Measurements from ENCODE around the gene EML6. TPM values are rescaled to one million over a fixed set of nuclear protein-coding genes. Genes with fewer than 3 reads are reported as not detected.
"Not testable (repeated sequence)": the region's sequence is repeated elsewhere in the genome, so short reads cannot be mapped to it uniquely, and the experiment has no call there.

Gene EML6
- total RNA-seq, 1 donor from 2014 or later = 2.4 TPM

- no peak for DNase-seq (ENCODE audit: low spot score)
Observed at GRCh38 chr2:54984476-54984875, 261.0 kb downstream of the EML6 start.

GRCh38 chr2:54986264-54986663 lies 262.8 kb downstream of the EML6 start:
- DNase-seq (ENCODE audit: low spot score) = no peak

- DNase-seq (ENCODE audit: low spot score) = no peak
Observed at GRCh38 chr2:54988612-54989011, 265.1 kb downstream of the EML6 start.

GRCh38 chr2:54990694-54991093 lies 267.2 kb downstream of the EML6 start:
- not testable (repeated sequence) for DNase-seq (ENCODE audit: low spot score)

- DNase-seq (ENCODE audit: low spot score) = no peak
Observed at GRCh38 chr2:54995553-54995952, 272.1 kb downstream of the EML6 start.

GRCh38 chr2:54997826-54998225 lies 274.4 kb downstream of the EML6 start:
- DNase-seq (ENCODE audit: low spot score) = no peak

GRCh38 chr2:54999182-54999581 lies 275.7 kb downstream of the EML6 start:
- no peak for DNase-seq (ENCODE audit: low spot score)

- no peak for DNase-seq (ENCODE audit: low spot score)
Observed at GRCh38 chr2:55000341-55000740, 276.9 kb downstream of the EML6 start.

- no peak for DNase-seq (ENCODE audit: low spot score)
Observed at GRCh38 chr2:55001716-55002115, 278.3 kb downstream of the EML6 start.

- DNase-seq (ENCODE audit: low spot score) = no peak
Observed at GRCh38 chr2:55003706-55004639, 280.5 kb downstream of the EML6 start.

GRCh38 chr2:55006306-55006705 lies 282.8 kb downstream of the EML6 start:
- DNase-seq (ENCODE audit: low spot score) = no peak

GRCh38 chr2:55009277-55010060 lies 286.0 kb downstream of the EML6 start:
- DNase-seq (ENCODE audit: low spot score) = no peak

- no peak for DNase-seq (ENCODE audit: low spot score)
Observed at GRCh38 chr2:55010149-55010591, 286.7 kb downstream of the EML6 start.

- DNase-seq (ENCODE audit: low spot score) = no peak
Observed at GRCh38 chr2:55010915-55011314, 287.5 kb downstream of the EML6 start.

GRCh38 chr2:55011831-55012671 lies 288.6 kb downstream of the EML6 start:
- no peak for DNase-seq (ENCODE audit: low spot score)

GRCh38 chr2:55012672-55013484 lies 289.4 kb downstream of the EML6 start:
- DNase-seq (ENCODE audit: low spot score) = no peak

- DNase-seq (ENCODE audit: low spot score) = no peak
Observed at GRCh38 chr2:55013936-55014335, 290.5 kb downstream of the EML6 start.

- no peak for DNase-seq (ENCODE audit: low spot score)
Observed at GRCh38 chr2:55014962-55015939, 291.8 kb downstream of the EML6 start.

GRCh38 chr2:55017428-55017827 lies 294.0 kb downstream of the EML6 start:
- no peak for DNase-seq (ENCODE audit: low spot score)

Measured in mesenteric fat pad (tissue), 1 donor.